Measurements from ENCODE around the gene SLC36A2. TPM values are rescaled to one million over a fixed set of nuclear protein-coding genes. Genes with fewer than 3 reads are reported as not detected.
A peak's percentile ranks its signal among the peaks of the same experiment; 100 is the strongest.

The SLC36A2 gene
- total RNA-seq, 3 donors from 2014 or later: 0.16 TPM; not detected in 2

- Histone ChIP-seq H3K36me3 (no peaks in the 10 kb centered on the region), H3K4me3 (no peak overlapping the region), H3K9me3 (no peaks in the 10 kb centered on the region), H3K27ac (no peak overlapping the region), H3K27me3 (no peaks in the 10 kb centered on the region), H3K4me1 (no peaks in the 10 kb centered on the region)
- TF ChIP-seq POLR2AphosphoS5 (IDR thresholded peaks at IDR 0.05): no peak
- no peak for TF ChIP-seq CTCF (IDR thresholded peaks at IDR 0.05)
- no peak for TF ChIP-seq POLR2A (IDR thresholded peaks at IDR 0.05)
- DNase-seq (ENCODE audit: low spot score in 2 of 2): no peak
- intact Hi-C loops (cut with DNase I; ENCODE audit: low total_unique reads): no loop called here
Observed at GRCh38 chr5:151280443-151280842, 66.9 kb downstream of the SLC36A2 start.

- no peaks in the 10 kb centered on the region for H3K9me3 ChIP-seq
- intact Hi-C loops (cut with DNase I; ENCODE audit: low total_unique reads): no loop called here
- H3K4me1 ChIP-seq: no peaks in the 10 kb centered on the region
- no peaks in the 10 kb centered on the region for H3K36me3 ChIP-seq
- no peak overlapping the region for H3K27ac ChIP-seq
- no peak overlapping the region for H3K4me3 ChIP-seq
- no peak for DNase-seq (ENCODE audit: low spot score in 2 of 2)
- no peaks in the 10 kb centered on the region for H3K27me3 ChIP-seq
- TF ChIP-seq POLR2AphosphoS5 (IDR thresholded peaks at IDR 0.05) (no peak), CTCF (IDR thresholded peaks at IDR 0.05) (no peak), POLR2A (IDR thresholded peaks at IDR 0.05) (no peak)
Observed at GRCh38 chr5:151278845-151279244, 68.5 kb downstream of the SLC36A2 start.

- TF ChIP-seq POLR2AphosphoS5 (IDR thresholded peaks at IDR 0.05) (no peak), CTCF (IDR thresholded peaks at IDR 0.05) (no peak), POLR2A (IDR thresholded peaks at IDR 0.05) (no peak)
- intact Hi-C loops (cut with DNase I; ENCODE audit: low total_unique reads): no loop called here
- Histone ChIP-seq H3K27me3 (no peaks in the 10 kb centered on the region), H3K4me3 (no peak overlapping the region), H3K36me3 (no peaks in the 10 kb centered on the region), H3K9me3 (no peaks in the 10 kb centered on the region), H3K27ac (no peak overlapping the region), H3K4me1 (no peaks in the 10 kb centered on the region)
- DNase-seq (ENCODE audit: low spot score in 2 of 2): no peak
Observed at GRCh38 chr5:151275803-151276202, 71.6 kb downstream of the SLC36A2 start.

GRCh38 chr5:151274666-151275065 is 72.7 kb downstream of the SLC36A2 start:
- no peaks in the 10 kb centered on the region for H3K9me3 ChIP-seq
- no peak for DNase-seq (ENCODE audit: low spot score in 2 of 2)
- intact Hi-C loops (cut with DNase I; ENCODE audit: low total_unique reads): no loop called here

GRCh38 chr5:151271336-151271735 is 76.0 kb downstream of the SLC36A2 start:
- intact Hi-C loops (cut with DNase I; ENCODE audit: low total_unique reads): no loop called here
- no peak overlapping the region for H3K4me3 ChIP-seq
- H3K9me3 ChIP-seq: no peaks in the 10 kb centered on the region
- no peak for TF ChIP-seq POLR2A (IDR thresholded peaks at IDR 0.05)
- H3K36me3 ChIP-seq: no peaks in the 10 kb centered on the region
- no peaks in the 10 kb centered on the region for H3K4me1 ChIP-seq
- H3K27ac ChIP-seq: no peak overlapping the region
- DNase-seq (ENCODE audit: low spot score in 2 of 2): no peak
- no peaks in the 10 kb centered on the region for H3K27me3 ChIP-seq

More at GRCh38 chr5:151274666-151275065, 72.7 kb downstream of the SLC36A2 start:
- H3K27ac ChIP-seq: no peak overlapping the region
- no peaks in the 10 kb centered on the region for H3K4me1 ChIP-seq
- TF ChIP-seq POLR2AphosphoS5 (IDR thresholded peaks at IDR 0.05) (no peak), POLR2A (IDR thresholded peaks at IDR 0.05) (no peak), CTCF (IDR thresholded peaks at IDR 0.05) (no peak)
- H3K27me3 ChIP-seq: no peaks in the 10 kb centered on the region
- no peaks in the 10 kb centered on the region for H3K36me3 ChIP-seq
- H3K4me3 ChIP-seq: no peak overlapping the region

GRCh38 chr5:151270599-151270998 is 76.8 kb downstream of the SLC36A2 start:
- Histone ChIP-seq H3K9me3 (no peaks in the 10 kb centered on the region), H3K4me3 (no peak overlapping the region), H3K4me1 (no peaks in the 10 kb centered on the region), H3K27ac (peak overlapping the region in 1 of 2 donors; percentile 8), H3K27me3 (no peaks in the 10 kb centered on the region), H3K36me3 (no peaks in the 10 kb centered on the region)
- intact Hi-C loops (cut with DNase I; ENCODE audit: low total_unique reads): no loop called here
- no peak for TF ChIP-seq POLR2AphosphoS5 (IDR thresholded peaks at IDR 0.05)
- no peak for TF ChIP-seq CTCF (IDR thresholded peaks at IDR 0.05)
- no peak for TF ChIP-seq POLR2A (IDR thresholded peaks at IDR 0.05)
- DNase-seq (ENCODE audit: low spot score in 2 of 2): no peak
